SK-N-SH (cell line): Measurements from ENCODE around the gene STYXL2. TPM values are rescaled to one million over a fixed set of nuclear protein-coding genes. Genes with fewer than 3 reads are reported as not detected.

ENCODE experiments used
- CTCF ChIA-PET: fragments of 300-600, 350-600 bp; formaldehyde crosslinking; extraction: SDS; loops from one replicate; lab custom pipeline; 2021; lab: Yijun Ruan, JAX
- POLR2A ChIA-PET: fragments of 350-600 bp; sonication (Branson Sonifier 250); formaldehyde crosslinking; extraction: SDS; loops from one replicate; lab custom pipeline; 2020; ENCODE audit warnings: antibody characterized with exemption, inconsistent platforms; lab: Yijun Ruan, JAX
- DNase-seq: peaks from one replicate; pipeline ENCODE4 v3.0.0; 2012
- H2AFZ ChIP-seq: fragments of 200-600 bp; sonication (generic); 2 replicates; pipeline ENCODE4 v1.8.1; 2016; ENCODE audit warnings: antibody characterized with exemption, mild to moderate bottlenecking, low read depth
- H3F3A ChIP-seq: fragments of 200-600 bp; sonication (generic); replicated peaks from 2 replicates; pipeline ENCODE3; 2016; ENCODE audit warnings: antibody characterized with exemption, mild to moderate bottlenecking; ENCODE audit not compliant: insufficient read depth
- H3K27ac ChIP-seq, 2 experiments: fragments of 200-500 bp in 1 of 2; fragments of 200-600 bp in 1 of 2; sonication (Bioruptor generic) in 1 of 2; sonication (generic), shearing (Covaris generic) in 1 of 2; 2 replicates each; pipeline versions ENCODE4 v1.5.1 to v1.6.1; 2014 to 2016; ENCODE audit warnings: low read depth in 2 of 2, inconsistent platforms in 1 of 2, low read length in 1 of 2, mild to moderate bottlenecking in 1 of 2, mixed read lengths in 1 of 2
- H3K27me3 ChIP-seq: fragments of 200-600 bp; sonication (generic), shearing (Covaris generic); 2 replicates; pipeline ENCODE4 v1.6.1; 2016; ENCODE audit warnings: mixed run types; ENCODE audit not compliant: insufficient read depth
- H3K36me3 ChIP-seq, 2 experiments: fragments of 200-500 bp in 1 of 2; fragments of 200-600 bp in 1 of 2; sonication (Bioruptor generic) in 1 of 2; sonication (generic) in 1 of 2; replicated peaks in 1 of 2; 2 replicates each; pipeline versions ENCODE3 to v1.5.1; 2014 to 2016; ENCODE audit warnings: low read length in 1 of 2, mild to moderate bottlenecking in 1 of 2; ENCODE audit not compliant: insufficient read depth in 2 of 2, control insufficient read depth in 1 of 2
- H3K4me1 ChIP-seq, 2 experiments: fragments of 200-500 bp in 1 of 2; fragments of 200-600 bp in 1 of 2; sonication (Bioruptor generic) in 1 of 2; sonication (generic), shearing (Covaris generic) in 1 of 2; 2 replicates each; pipeline versions ENCODE4 v1.5.1 to v1.6.1; 2014 to 2016; ENCODE audit warnings: low read depth in 1 of 2, low read length in 1 of 2, mixed run types in 1 of 2; ENCODE audit not compliant: insufficient read depth in 2 of 2, control insufficient read depth in 1 of 2
- H3K4me2 ChIP-seq: fragments of 200-600 bp; sonication (generic), shearing (Covaris generic); 2 replicates; pipeline ENCODE4 v1.6.1; 2017; ENCODE audit warnings: mixed run types
- H3K4me3 ChIP-seq, 2 experiments: fragments of 200-500 bp in 1 of 2; fragments of 200-600 bp in 1 of 2; sonication (Bioruptor generic) in 1 of 2; sonication (generic), shearing (Covaris generic) in 1 of 2; 2 replicates each; pipeline versions ENCODE4 v1.5.1 to v1.8.1; 2014 to 2016; ENCODE audit warnings: low read depth in 2 of 2, inconsistent platforms in 1 of 2, low read length in 1 of 2, mild to moderate bottlenecking in 1 of 2, mixed read lengths in 1 of 2, moderate library complexity in 1 of 2
- H3K79me2 ChIP-seq: fragments of 200-600 bp; sonication (generic); 2 replicates; pipeline ENCODE4 v1.8.1; 2017; ENCODE audit warnings: mild to moderate bottlenecking; ENCODE audit not compliant: insufficient read depth
- H3K9ac ChIP-seq: fragments of 200-600 bp; sonication (generic); 2 replicates; pipeline ENCODE4 v1.6.1; 2017; ENCODE audit warnings: mixed run types
- H3K9me2 ChIP-seq: fragments of 200-600 bp; sonication (generic); 2 replicates; pipeline ENCODE4 v1.6.1; 2017; ENCODE audit warnings: mixed run types
- H3K9me3 ChIP-seq: fragments of 200-600 bp; sonication (generic); 2 replicates; pipeline ENCODE4 v1.6.1; 2017; ENCODE audit warnings: mixed run types, mild to moderate bottlenecking, moderate library complexity
- H4K20me1 ChIP-seq: fragments of 200-600 bp; sonication (generic); 2 replicates; pipeline ENCODE4 v1.6.1; 2017; ENCODE audit warnings: mild to moderate bottlenecking, mixed run types; ENCODE audit not compliant: insufficient read depth
- ELF1 ChIP-seq: IDR thresholded peaks from 2 replicates; pipeline ENCODE4 v1.4.0; 2012
- FOXJ3 ChIP-seq: sonication (generic); formaldehyde crosslinking; IDR thresholded peaks from 2 replicates; pipeline ENCODE4 v1.5.1; 2020; ENCODE audit warnings: mild to moderate bottlenecking, missing genetic modification reagents
- FOXM1 ChIP-seq: IDR thresholded peaks from 2 replicates; pipeline ENCODE4 v1.4.0; 2012; ENCODE audit warnings: low read depth, mild to moderate bottlenecking
- GABPA ChIP-seq: IDR thresholded peaks from 2 replicates; pipeline ENCODE4 v1.4.0; 2012; ENCODE audit warnings: low read depth, mild to moderate bottlenecking
- NFIC ChIP-seq: IDR thresholded peaks from 2 replicates; pipeline ENCODE4 v1.4.0; 2012; ENCODE audit warnings: borderline replicate concordance
- NRF1 ChIP-seq: IDR thresholded peaks from 2 replicates; pipeline ENCODE4 v1.6.1; 2012; ENCODE audit warnings: low read depth, mild to moderate bottlenecking, low read length
- POLR2AphosphoS5 ChIP-seq: IDR thresholded peaks from 2 replicates; pipeline ENCODE4 v1.6.1; 2012; ENCODE audit warnings: low read depth, low read length
- RAD21 ChIP-seq: IDR thresholded peaks from 2 replicates; pipeline ENCODE4 v1.6.1; 2012; ENCODE audit warnings: mild to moderate bottlenecking, low read length
- RFX5 ChIP-seq: IDR thresholded peaks from 2 replicates; pipeline ENCODE4 v1.6.1; 2012; ENCODE audit warnings: mild to moderate bottlenecking, improper control_type of control experiment, low read length
- SIN3A ChIP-seq: IDR thresholded peaks from 2 replicates; pipeline ENCODE4 v1.6.1; 2012; ENCODE audit warnings: low read depth, mild to moderate bottlenecking, low read length, moderate library complexity, borderline replicate concordance
- TAF1 ChIP-seq: IDR thresholded peaks from 2 replicates; pipeline ENCODE4 v1.6.1; 2012; ENCODE audit warnings: low read depth, mild to moderate bottlenecking, low read length, moderate library complexity, borderline replicate concordance
- WGBS: methylation state at CpG from one replicate; pipeline ENCODE4 v1.1.6; 2017; ENCODE audit warnings: low lambda C conversion rate; 5-methylcytosine and 5-hydroxymethylcytosine counted together
- polyA plus RNA-seq, 3 experiments: library from polyadenylated mRNA; depleted of rRNA; stranded (reverse); fragments of >200 nt; gene quantifications; 2 replicates each; pipeline ENCODE4 v1.2.3, GENCODE V29; 2012
- TF ChIP-seq, protein P1 (sequence below): fragments of 150-350 bp; IDR thresholded peaks from 2 replicates; pipeline ENCODE4 v1.6.1; 2017; ENCODE audit warnings: antibody characterized with exemption, low read length, low read depth, borderline replicate concordance
- TF ChIP-seq, protein P2 (sequence below): IDR thresholded peaks from 2 replicates; pipeline ENCODE4 v1.6.1; 2012; ENCODE audit warnings: mild to moderate bottlenecking, low read depth, low read length, moderate library complexity
- TF ChIP-seq, protein P3 (sequence below): fragments of 200-600 bp; sonication (generic); IDR thresholded peaks from 2 replicates; pipeline ENCODE4 v1.6.1; 2017; ENCODE audit warnings: antibody characterized with exemption, mild to moderate bottlenecking, moderate library complexity
- TF ChIP-seq, protein P4 (sequence below): fragments of 150-350 bp; IDR thresholded peaks from 2 replicates; pipeline ENCODE4 v1.6.1; 2016; ENCODE audit warnings: mild to moderate bottlenecking, low read depth, low read length

Gene STYXL2
- polyA plus RNA-seq, 1 of the 3 experiments (the other 2 are of a cell fraction), result not detected

DNA sequence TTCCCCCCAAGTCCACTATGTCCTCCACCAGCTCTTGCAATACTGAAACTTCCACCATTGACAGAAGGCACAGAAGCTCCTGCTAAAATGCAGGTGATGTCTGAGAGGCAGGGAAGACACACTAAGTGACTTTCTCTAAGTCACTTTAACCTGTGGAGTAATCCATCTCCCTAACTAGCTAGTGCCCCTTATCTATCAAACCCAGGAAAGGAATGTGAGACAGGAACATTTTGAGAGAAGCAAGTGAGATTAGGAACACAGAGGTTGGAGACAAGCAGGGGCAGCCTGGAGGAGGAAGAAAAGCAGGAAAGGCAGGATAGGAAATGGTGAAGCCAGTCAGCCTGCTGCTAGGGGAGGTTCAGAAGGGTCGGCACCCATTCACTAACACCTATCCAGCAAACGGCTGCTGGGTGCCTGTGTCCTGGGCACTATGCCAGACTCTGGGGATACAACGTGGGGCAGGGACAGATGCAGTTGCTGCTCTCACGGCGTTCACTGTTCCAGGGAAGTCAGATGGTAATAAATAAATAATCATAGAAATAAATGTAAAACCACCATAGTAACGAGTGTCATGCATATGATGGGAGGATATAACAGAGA is 10.7 kb upstream of the STYXL2 start (continued):
- TF ChIP-seq, protein P1, sequence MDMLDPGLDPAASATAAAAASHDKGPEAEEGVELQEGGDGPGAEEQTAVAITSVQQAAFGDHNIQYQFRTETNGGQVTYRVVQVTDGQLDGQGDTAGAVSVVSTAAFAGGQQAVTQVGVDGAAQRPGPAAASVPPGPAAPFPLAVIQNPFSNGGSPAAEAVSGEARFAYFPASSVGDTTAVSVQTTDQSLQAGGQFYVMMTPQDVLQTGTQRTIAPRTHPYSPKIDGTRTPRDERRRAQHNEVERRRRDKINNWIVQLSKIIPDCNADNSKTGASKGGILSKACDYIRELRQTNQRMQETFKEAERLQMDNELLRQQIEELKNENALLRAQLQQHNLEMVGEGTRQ, result no peak
- no peak for TF ChIP-seq NRF1
- TF ChIP-seq POLR2AphosphoS5, result no peak

DNA sequence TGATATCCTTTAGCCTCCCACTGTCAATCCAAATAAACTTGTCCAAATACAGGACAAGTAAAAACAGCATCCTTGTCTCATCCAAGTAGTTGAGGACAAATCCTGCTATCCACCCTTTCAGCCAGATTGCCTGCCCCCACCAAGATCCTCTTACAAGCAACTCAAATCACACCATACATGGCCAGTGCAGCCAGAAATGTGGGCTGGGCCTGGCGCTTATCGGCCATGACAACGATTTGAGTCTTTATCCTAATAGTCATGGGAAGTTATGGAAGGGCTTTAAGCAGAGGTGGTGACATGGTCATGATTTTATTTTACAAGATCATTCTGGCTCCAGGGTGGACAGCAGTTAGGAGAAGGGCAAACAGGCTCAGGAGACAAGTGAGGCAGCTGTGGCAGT is 10.0 kb upstream of the STYXL2 start:
- Histone ChIP-seq H3K9me3 (no peaks in the 10 kb centered on the region), H3K27ac (no peak overlapping the region), H3K36me3 (no peaks in the 10 kb centered on the region), H3F3A (no peaks in the 10 kb centered on the region), H3K27me3 (no peaks in the 10 kb centered on the region; the same call in 1 of the 2 replicates), H3K4me3 (no peak overlapping the region)
- CTCF ChIA-PET, result interaction anchor here (0.6 to 2.0 kb wide), 5 partner anchors 23 to 456 kb away, joined by 3 to 7 read pairs (median 5); no protein-coding TSS in a partner anchor
- no peak for TF ChIP-seq RAD21
- no peak for TF ChIP-seq NFIC
- TF ChIP-seq NRF1, result no peak
- TF ChIP-seq, protein P2, sequence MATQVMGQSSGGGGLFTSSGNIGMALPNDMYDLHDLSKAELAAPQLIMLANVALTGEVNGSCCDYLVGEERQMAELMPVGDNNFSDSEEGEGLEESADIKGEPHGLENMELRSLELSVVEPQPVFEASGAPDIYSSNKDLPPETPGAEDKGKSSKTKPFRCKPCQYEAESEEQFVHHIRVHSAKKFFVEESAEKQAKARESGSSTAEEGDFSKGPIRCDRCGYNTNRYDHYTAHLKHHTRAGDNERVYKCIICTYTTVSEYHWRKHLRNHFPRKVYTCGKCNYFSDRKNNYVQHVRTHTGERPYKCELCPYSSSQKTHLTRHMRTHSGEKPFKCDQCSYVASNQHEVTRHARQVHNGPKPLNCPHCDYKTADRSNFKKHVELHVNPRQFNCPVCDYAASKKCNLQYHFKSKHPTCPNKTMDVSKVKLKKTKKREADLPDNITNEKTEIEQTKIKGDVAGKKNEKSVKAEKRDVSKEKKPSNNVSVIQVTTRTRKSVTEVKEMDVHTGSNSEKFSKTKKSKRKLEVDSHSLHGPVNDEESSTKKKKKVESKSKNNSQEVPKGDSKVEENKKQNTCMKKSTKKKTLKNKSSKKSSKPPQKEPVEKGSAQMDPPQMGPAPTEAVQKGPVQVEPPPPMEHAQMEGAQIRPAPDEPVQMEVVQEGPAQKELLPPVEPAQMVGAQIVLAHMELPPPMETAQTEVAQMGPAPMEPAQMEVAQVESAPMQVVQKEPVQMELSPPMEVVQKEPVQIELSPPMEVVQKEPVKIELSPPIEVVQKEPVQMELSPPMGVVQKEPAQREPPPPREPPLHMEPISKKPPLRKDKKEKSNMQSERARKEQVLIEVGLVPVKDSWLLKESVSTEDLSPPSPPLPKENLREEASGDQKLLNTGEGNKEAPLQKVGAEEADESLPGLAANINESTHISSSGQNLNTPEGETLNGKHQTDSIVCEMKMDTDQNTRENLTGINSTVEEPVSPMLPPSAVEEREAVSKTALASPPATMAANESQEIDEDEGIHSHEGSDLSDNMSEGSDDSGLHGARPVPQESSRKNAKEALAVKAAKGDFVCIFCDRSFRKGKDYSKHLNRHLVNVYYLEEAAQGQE, result no peak
- TF ChIP-seq POLR2AphosphoS5, result no peak
- TF ChIP-seq FOXJ3, result no peak
- TF ChIP-seq FOXM1, result no peak
- TF ChIP-seq SIN3A, result no peak
- TF ChIP-seq GABPA, result no peak
- TF ChIP-seq, protein P3, sequence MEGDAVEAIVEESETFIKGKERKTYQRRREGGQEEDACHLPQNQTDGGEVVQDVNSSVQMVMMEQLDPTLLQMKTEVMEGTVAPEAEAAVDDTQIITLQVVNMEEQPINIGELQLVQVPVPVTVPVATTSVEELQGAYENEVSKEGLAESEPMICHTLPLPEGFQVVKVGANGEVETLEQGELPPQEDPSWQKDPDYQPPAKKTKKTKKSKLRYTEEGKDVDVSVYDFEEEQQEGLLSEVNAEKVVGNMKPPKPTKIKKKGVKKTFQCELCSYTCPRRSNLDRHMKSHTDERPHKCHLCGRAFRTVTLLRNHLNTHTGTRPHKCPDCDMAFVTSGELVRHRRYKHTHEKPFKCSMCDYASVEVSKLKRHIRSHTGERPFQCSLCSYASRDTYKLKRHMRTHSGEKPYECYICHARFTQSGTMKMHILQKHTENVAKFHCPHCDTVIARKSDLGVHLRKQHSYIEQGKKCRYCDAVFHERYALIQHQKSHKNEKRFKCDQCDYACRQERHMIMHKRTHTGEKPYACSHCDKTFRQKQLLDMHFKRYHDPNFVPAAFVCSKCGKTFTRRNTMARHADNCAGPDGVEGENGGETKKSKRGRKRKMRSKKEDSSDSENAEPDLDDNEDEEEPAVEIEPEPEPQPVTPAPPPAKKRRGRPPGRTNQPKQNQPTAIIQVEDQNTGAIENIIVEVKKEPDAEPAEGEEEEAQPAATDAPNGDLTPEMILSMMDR, result no peak
- TF ChIP-seq RFX5, result no peak
- TF ChIP-seq, protein P4, sequence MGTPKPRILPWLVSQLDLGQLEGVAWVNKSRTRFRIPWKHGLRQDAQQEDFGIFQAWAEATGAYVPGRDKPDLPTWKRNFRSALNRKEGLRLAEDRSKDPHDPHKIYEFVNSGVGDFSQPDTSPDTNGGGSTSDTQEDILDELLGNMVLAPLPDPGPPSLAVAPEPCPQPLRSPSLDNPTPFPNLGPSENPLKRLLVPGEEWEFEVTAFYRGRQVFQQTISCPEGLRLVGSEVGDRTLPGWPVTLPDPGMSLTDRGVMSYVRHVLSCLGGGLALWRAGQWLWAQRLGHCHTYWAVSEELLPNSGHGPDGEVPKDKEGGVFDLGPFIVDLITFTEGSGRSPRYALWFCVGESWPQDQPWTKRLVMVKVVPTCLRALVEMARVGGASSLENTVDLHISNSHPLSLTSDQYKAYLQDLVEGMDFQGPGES, result no peak
- TF ChIP-seq ELF1, result no peak
- TF ChIP-seq TAF1, result no peak
- TF ChIP-seq, all 33 proteins: peak for 0
- Histone ChIP-seq H3K4me1 (peaks cover 0 to 11% of the 10 kb centered on the region in 2 experiments; a peak in 1 of 4 replicates), H3K9me2 (no peaks in the 10 kb centered on the region), H3K9ac (no peak overlapping the region), H3K79me2 (no peaks in the 10 kb centered on the region), H3K4me2 (no peak overlapping the region), H2AFZ (no peak overlapping the region), H4K20me1 (no peaks in the 10 kb centered on the region)
- WGBS, result 73% methylated on average over 3 of the region's 3 CpGs
- POLR2A ChIA-PET, result no interaction called here
- no peak for DNase-seq
